Measurements from ENCODE around the gene VPS8.

Gene VPS8

GRCh38 chr3:184842433-184842832 lies 30.5 kb downstream of the VPS8 start:
- TF ChIP-seq CTCF (IDR thresholded peaks at IDR 0.05; ENCODE audit: low read depth, low read length), result no peak
- no peak for DNase-seq (ENCODE audit: extremely low read depth, low read depth)

- TF ChIP-seq CTCF (IDR thresholded peaks at IDR 0.05; ENCODE audit: low read depth, low read length), result no peak
- no peak for DNase-seq (ENCODE audit: extremely low read depth, low read depth)
Measured at GRCh38 chr3:184845819-184846218, 33.9 kb downstream of the VPS8 start.

GRCh38 chr3:184846496-184846895 lies 34.5 kb downstream of the VPS8 start:
- no peak for TF ChIP-seq CTCF (IDR thresholded peaks at IDR 0.05; ENCODE audit: low read depth, low read length)

DNA sequence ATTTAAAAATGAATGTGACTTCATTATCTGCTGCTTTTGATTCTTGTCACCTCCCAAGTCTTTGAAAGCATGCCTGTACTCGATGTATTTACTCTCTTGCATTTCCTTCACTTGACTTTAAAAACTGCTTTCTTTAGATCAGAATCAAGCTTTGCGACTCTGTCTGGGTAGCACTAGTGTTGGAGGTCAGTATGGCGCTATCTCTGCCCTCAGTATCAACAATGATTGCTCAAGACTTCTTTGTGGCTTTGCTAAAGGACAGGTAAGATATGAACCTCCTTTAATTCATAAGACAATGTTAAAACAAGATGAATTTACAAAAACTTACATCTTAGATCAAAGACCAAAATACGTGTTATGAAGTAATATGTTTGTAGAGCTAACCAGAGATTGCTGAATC lies 37.0 kb downstream of the VPS8 start:
- no peak for DNase-seq (ENCODE audit: extremely low read depth, low read depth)
- no peak for TF ChIP-seq CTCF (IDR thresholded peaks at IDR 0.05; ENCODE audit: low read depth, low read length)

More at GRCh38 chr3:184846496-184846895, 34.5 kb downstream of the VPS8 start:
- DNase-seq (ENCODE audit: extremely low read depth, low read depth), result no peak

DNA sequence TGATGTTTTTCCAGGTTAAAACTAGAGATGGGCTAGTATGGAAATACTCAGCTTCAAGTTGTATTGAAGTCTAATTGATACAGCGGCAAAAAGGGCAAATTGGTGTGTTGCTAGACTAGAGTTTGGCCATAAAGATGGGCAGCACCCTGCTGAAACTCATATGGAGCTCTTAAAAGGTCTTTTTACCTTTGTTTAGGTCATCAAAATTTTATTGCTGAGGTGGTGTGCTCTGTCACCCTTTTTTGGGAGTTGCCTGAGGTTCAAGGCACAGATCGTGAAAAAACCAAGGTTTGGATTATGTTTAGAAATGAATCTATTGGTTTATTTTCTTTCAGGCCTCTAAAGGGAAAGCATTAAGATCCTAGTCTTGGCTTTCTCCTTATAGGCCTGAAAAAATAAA lies 38.2 kb downstream of the VPS8 start:
- no peak for TF ChIP-seq CTCF (IDR thresholded peaks at IDR 0.05; ENCODE audit: low read depth, low read length)
- DNase-seq (ENCODE audit: extremely low read depth, low read depth), result no peak

- no peak for TF ChIP-seq CTCF (IDR thresholded peaks at IDR 0.05; ENCODE audit: low read depth, low read length)
- no peak for DNase-seq (ENCODE audit: extremely low read depth, low read depth)
Measured at GRCh38 chr3:184857099-184857498, 45.1 kb downstream of the VPS8 start.

DNA sequence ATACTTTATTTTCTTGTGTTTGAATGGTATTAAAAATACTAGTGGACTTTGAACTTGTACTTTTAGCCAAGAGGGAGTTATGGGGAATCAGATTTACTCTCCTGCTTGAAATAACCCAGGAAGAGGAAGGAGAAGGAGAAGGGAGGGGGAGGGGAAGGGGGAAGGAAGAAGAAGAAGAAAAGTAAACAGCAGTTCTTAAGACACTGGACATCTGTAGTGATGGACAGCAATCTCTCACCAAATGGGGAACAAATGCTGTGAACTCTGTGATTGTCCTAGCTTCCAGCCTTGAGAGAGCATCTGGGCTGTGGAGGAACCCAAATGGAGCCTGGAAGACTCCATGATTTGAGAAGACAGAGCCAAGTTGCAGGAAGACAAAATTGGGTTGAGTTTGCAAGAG lies 52.0 kb downstream of the VPS8 start:
- no peak for DNase-seq (ENCODE audit: extremely low read depth, low read depth)
- TF ChIP-seq CTCF (IDR thresholded peaks at IDR 0.05; ENCODE audit: low read depth, low read length), result no peak
